Measurements from ENCODE around the gene NSF.

- TF ChIP-seq, protein P1, sequence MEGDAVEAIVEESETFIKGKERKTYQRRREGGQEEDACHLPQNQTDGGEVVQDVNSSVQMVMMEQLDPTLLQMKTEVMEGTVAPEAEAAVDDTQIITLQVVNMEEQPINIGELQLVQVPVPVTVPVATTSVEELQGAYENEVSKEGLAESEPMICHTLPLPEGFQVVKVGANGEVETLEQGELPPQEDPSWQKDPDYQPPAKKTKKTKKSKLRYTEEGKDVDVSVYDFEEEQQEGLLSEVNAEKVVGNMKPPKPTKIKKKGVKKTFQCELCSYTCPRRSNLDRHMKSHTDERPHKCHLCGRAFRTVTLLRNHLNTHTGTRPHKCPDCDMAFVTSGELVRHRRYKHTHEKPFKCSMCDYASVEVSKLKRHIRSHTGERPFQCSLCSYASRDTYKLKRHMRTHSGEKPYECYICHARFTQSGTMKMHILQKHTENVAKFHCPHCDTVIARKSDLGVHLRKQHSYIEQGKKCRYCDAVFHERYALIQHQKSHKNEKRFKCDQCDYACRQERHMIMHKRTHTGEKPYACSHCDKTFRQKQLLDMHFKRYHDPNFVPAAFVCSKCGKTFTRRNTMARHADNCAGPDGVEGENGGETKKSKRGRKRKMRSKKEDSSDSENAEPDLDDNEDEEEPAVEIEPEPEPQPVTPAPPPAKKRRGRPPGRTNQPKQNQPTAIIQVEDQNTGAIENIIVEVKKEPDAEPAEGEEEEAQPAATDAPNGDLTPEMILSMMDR (IDR thresholded peaks at IDR 0.05), result no peak
- no peak for TF ChIP-seq ZFX (IDR thresholded peaks at IDR 0.05; ENCODE audit: borderline replicate concordance)
These were observed 186.0 kb downstream of the NSF start for GRCh38 chr17:46776298-46777005.
